Vagina (tissue), 2 donors: ENCODE data around the gene KRTAP19-2. TPM values are rescaled to one million over a fixed set of nuclear protein-coding genes. Genes with fewer than 3 reads are reported as not detected.
A peak's percentile ranks its signal among the peaks of the same experiment; 100 is the strongest.

ENCODE experiments used
- DNase-seq, 2 donors: peaks; one replicate each; pipeline ENCODE4 v3.0.0-alpha.2; 2017; ENCODE audit errors: extremely low spot score in 2 of 2
- H3K27ac ChIP-seq: fragments of 200-600 bp; sonication (generic); one replicate; pipeline ENCODE4 v1.5.1; 2019
- H3K27me3 ChIP-seq: fragments of 200-600 bp; sonication (generic); one replicate; pipeline ENCODE4 v1.5.1; 2019
- H3K36me3 ChIP-seq, 2 donors: fragments of 200-600 bp; sonication (generic); one replicate each; pipeline ENCODE4 v1.5.1; 2017 to 2019
- H3K4me1 ChIP-seq: fragments of 200-600 bp; sonication (generic); one replicate; pipeline ENCODE4 v1.5.1; 2019
- H3K4me3 ChIP-seq, 2 donors: fragments of 200-600 bp; sonication (generic); 1 replicate in 1 of 2; 2 replicates in 1 of 2; pipeline ENCODE4 v1.5.1; 2016 to 2019
- H3K9me3 ChIP-seq: fragments of 200-600 bp; sonication (generic); one replicate; pipeline ENCODE4 v1.5.1; 2019
- POLR2A ChIP-seq, 2 donors: fragments of 450-650 bp; IDR thresholded peaks; one replicate each; pipeline ENCODE4 v1.6.1; 2017; ENCODE audit warnings: antibody characterized with exemption in 2 of 2, mild to moderate bottlenecking in 2 of 2, moderate library complexity in 2 of 2
- POLR2AphosphoS5 ChIP-seq, 2 donors: sonication (generic); formaldehyde crosslinking; IDR thresholded peaks; one replicate each; pipeline ENCODE4 v1.9.0; 2017; ENCODE audit warnings: antibody characterized with exemption in 2 of 2, mild to moderate bottlenecking in 2 of 2, low read depth in 1 of 2; ENCODE audit not compliant: insufficient read depth in 1 of 2
- intact Hi-C: fragments of 100-400 bp; cut with DNase I; formaldehyde crosslinking; loops from one replicate; pipeline ENCODE4 v1.15.1; 2023
- total RNA-seq: library from RNA; depleted of rRNA; stranded (reverse); fragments of >200 nt; gene quantifications from one replicate; pipeline ENCODE4 v1.2.3, GENCODE V29; 2016
- TF ChIP-seq, protein P1 (sequence below), 3 experiments: fragments of 450-650 bp in 2 of 3; fragments of 200-600 bp in 1 of 3; sonication (generic) in 1 of 3; IDR thresholded peaks; one replicate each; pipeline ENCODE4 v1.5.1; 2017 to 2019; ENCODE audit warnings: antibody characterized with exemption in 3 of 3, mild to moderate bottlenecking in 2 of 3, moderate library complexity in 2 of 3

Gene KRTAP19-2
- total RNA-seq, 1 donor from 2014 or later: not detected

DNA sequence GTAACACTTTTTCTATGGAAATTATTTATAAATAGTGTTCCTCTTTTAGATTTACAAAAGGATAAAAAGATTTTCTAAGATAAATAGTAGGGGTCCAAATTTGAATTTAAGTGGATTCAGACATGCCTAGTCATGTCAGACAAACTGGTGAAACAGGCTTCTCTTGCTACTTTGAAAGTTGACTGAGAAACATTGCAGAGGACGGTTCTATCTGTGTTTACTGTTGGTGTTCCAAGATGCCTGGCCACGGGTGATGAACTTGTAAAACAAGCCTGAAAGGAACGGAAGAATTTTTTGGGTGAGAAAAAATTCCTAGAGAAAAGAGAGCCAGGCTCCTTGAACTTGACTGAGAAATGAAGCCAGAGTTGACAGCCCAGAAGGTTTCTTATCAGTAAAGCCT, 9.2 kb downstream of the KRTAP19-2 start:
- Histone ChIP-seq H3K4me3 (no peak overlapping the region), H3K27ac (no peak overlapping the region), H3K9me3 (no peaks in the 10 kb centered on the region), H3K27me3 (no peaks in the 10 kb centered on the region), H3K36me3 (no peaks in the 10 kb centered on the region), H3K4me1 (no peaks in the 10 kb centered on the region)
- TF ChIP-seq, protein P1, sequence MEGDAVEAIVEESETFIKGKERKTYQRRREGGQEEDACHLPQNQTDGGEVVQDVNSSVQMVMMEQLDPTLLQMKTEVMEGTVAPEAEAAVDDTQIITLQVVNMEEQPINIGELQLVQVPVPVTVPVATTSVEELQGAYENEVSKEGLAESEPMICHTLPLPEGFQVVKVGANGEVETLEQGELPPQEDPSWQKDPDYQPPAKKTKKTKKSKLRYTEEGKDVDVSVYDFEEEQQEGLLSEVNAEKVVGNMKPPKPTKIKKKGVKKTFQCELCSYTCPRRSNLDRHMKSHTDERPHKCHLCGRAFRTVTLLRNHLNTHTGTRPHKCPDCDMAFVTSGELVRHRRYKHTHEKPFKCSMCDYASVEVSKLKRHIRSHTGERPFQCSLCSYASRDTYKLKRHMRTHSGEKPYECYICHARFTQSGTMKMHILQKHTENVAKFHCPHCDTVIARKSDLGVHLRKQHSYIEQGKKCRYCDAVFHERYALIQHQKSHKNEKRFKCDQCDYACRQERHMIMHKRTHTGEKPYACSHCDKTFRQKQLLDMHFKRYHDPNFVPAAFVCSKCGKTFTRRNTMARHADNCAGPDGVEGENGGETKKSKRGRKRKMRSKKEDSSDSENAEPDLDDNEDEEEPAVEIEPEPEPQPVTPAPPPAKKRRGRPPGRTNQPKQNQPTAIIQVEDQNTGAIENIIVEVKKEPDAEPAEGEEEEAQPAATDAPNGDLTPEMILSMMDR (IDR thresholded peaks at IDR 0.05): no peak
- TF ChIP-seq POLR2A (IDR thresholded peaks at IDR 0.05) (no peak), POLR2AphosphoS5 (IDR thresholded peaks at IDR 0.05; ENCODE audit: insufficient read depth in 1 of 2, low read depth in 1 of 2) (peak in 1 of 2 donors; percentile 11)
- DNase-seq: no peak
- intact Hi-C loops: no loop called here

DNA sequence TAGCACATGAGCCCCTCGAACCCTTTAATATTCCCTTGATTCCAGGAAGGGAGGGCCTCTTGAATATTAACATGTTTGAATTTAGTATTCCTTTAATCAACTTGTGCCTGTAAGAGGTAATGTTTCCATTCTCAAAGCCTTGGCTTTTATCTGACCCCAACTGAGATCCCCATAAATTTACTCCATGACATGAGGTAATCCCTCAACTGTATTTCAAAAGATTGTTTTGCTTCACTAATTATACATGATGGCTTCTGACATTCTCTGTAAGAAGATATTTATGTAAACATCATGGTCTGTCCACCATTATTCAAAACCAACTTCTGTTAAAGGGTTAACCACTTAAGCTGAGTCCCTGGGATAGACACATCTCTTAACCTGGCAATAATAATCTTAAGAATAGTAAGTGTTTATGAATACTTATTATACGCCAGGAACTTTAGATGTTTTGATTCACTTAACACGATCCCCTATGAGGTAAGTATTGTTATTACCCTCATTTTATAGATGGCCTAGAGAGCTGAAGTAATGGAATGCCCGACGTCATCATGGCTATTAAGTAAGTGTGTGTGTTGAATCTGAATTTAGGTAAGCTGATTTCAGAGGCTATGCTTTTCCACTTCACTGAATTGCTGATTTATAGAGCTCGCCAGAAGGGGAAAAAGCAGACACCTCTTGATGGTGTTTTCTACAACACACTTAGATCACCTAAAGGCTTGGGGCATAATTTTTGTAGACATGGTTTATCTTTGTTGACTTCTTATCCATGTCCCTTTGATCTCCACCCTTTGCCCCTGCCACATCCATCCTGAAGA, 18.1 kb downstream of the KRTAP19-2 start:
- no peak for DNase-seq
- Histone ChIP-seq H3K9me3 (no peaks in the 10 kb centered on the region), H3K36me3 (no peaks in the 10 kb centered on the region), H3K27me3 (no peaks in the 10 kb centered on the region), H3K4me3 (no peak overlapping the region), H3K27ac (no peak overlapping the region), H3K4me1 (no peaks in the 10 kb centered on the region)
- intact Hi-C loops: no loop called here
- TF ChIP-seq POLR2A (IDR thresholded peaks at IDR 0.05) (no peak), POLR2AphosphoS5 (IDR thresholded peaks at IDR 0.05; ENCODE audit: insufficient read depth in 1 of 2, low read depth in 1 of 2) (no peak)
- TF ChIP-seq, protein P1 (IDR thresholded peaks at IDR 0.05): no peak

DNA sequence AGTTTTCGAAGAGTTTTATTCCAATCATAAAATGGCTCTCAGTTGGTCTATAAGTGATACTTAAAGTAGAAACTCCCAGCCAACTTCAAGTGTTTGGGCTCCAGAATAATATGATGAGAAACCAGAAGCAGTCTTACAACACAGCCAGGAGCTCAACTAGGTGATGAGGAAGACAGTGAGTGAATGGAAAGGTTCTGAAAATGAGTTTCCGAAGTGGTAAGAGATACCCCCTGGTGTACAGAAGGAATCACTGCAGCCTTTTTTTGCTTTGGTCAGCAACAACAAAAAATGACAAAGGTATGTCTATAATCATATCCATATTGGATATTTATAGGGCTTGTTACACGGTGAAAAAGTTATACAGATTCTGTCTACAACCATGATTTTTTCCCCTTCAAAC, 23.5 kb downstream of the KRTAP19-2 start:
- Histone ChIP-seq H3K36me3 (no peaks in the 10 kb centered on the region), H3K4me3 (no peak overlapping the region), H3K27me3 (no peaks in the 10 kb centered on the region), H3K9me3 (no peaks in the 10 kb centered on the region), H3K4me1 (no peaks in the 10 kb centered on the region), H3K27ac (no peak overlapping the region)
- intact Hi-C loops: no loop called here
- DNase-seq: no peak
- no peak for TF ChIP-seq POLR2A (IDR thresholded peaks at IDR 0.05)
- no peak for TF ChIP-seq POLR2AphosphoS5 (IDR thresholded peaks at IDR 0.05; ENCODE audit: insufficient read depth in 1 of 2, low read depth in 1 of 2)
- TF ChIP-seq, protein P1 (IDR thresholded peaks at IDR 0.05): no peak

DNA sequence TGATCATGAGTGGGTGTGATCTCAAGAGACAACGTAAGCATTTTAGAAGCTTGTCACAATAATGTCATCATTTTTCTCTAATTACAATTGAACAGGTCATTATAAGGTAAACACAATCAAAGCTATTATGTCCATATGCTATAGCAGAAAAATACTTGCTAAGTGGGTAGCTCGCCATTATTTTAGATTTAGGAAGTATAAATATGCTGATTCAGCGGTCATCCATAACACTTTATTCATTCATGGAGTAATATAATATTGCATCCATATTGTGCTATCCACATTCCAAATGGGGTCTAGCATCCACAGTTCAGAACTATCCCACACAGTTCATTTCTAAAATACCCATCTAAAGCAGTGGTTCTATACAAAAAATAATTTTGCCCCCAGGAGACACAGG, 38.7 kb downstream of the KRTAP19-2 start:
- Histone ChIP-seq H3K4me3 (no peak overlapping the region), H3K4me1 (no peaks in the 10 kb centered on the region), H3K27me3 (no peaks in the 10 kb centered on the region), H3K27ac (no peak overlapping the region), H3K36me3 (no peaks in the 10 kb centered on the region), H3K9me3 (no peaks in the 10 kb centered on the region)
- TF ChIP-seq POLR2A (IDR thresholded peaks at IDR 0.05) (no peak), POLR2AphosphoS5 (IDR thresholded peaks at IDR 0.05; ENCODE audit: insufficient read depth in 1 of 2, low read depth in 1 of 2) (no peak)
- TF ChIP-seq, protein P1 (IDR thresholded peaks at IDR 0.05): no peak
- no peak for DNase-seq
- intact Hi-C loops: no loop called here

DNA sequence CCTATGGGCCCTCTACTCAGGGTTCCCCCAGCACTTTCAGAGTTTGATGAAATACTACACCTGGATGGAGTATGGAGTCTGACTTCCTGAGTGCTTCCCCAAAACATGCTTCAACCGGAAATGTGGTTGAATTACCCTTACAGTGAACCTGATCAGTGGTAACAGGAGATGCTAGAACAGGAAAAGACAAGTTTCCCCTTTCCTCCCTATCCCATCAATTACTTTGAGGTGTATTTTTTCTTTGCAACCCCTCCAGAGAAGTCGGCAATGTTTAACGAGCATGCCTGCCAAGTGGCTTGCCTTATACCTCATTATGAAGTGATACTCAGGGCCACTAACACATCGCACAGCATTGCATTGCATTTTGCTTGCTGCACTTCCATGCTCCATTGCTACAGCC, 40.2 kb downstream of the KRTAP19-2 start:
- Histone ChIP-seq H3K4me1 (no peaks in the 10 kb centered on the region), H3K9me3 (no peaks in the 10 kb centered on the region), H3K27ac (no peak overlapping the region), H3K36me3 (no peaks in the 10 kb centered on the region), H3K4me3 (no peak overlapping the region), H3K27me3 (no peaks in the 10 kb centered on the region)
- intact Hi-C loops: no loop called here
- DNase-seq: no peak
- TF ChIP-seq POLR2AphosphoS5 (IDR thresholded peaks at IDR 0.05; ENCODE audit: insufficient read depth in 1 of 2, low read depth in 1 of 2) (no peak), POLR2A (IDR thresholded peaks at IDR 0.05) (no peak)
- TF ChIP-seq, protein P1 (IDR thresholded peaks at IDR 0.05): no peak
